GM21526 (cell line): ENCODE measurements around the gene PDZD2.
"Not testable (repeated sequence)": the region's sequence is repeated elsewhere in the genome, so short reads cannot be mapped to it uniquely, and the experiment has no call there.

Experiments used
- ATAC-seq: cut with Tn5 transposase; IDR thresholded peaks from one replicate; pipeline ENCODE4 v1.9.1; 2021; ENCODE audit warnings: moderate library complexity; ENCODE audit not compliant: unreplicated experiment, low FRiP score

Gene PDZD2

DNA sequence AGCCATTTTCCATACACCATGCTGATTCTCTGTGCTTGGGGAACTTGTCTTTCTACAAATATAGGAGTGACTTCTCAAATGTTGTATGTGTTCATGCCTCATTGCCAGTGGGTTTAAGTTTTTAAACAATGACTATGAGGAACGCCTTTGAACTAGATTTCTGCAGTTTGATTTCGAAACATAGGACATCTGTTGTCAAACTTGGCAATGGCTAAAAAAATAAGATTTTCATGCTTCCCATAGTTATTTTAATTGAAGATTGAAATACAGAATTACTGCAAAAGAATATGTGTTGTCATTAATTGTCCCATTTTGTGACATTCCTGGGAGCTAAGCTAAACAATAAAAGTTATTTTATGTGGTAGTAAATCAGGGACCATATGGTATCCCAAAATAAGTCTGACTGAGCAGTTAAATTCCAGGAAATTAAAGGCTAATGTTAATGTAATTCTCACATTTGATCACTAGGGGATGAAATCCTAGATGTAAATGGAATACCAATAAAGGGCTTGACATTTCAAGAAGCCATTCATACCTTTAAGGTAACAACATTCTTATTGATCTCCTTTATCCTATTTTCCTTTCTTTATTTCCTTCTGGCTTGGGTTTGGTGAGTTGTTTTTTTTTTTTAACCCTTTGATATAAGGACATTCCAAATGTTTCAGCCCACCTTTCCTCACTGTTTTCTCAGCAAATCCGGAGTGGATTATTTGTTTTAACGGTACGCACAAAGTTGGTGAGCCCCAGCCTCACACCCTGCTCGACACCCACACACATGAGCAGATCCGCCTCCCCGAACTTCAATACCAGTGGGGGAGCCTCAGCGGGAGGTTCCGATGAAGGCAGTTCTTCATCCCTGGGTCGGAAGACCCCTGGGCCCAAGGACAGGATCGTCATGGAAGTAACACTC, 418.5 kb downstream of the PDZD2 start:
- ATAC-seq = no peak

DNA sequence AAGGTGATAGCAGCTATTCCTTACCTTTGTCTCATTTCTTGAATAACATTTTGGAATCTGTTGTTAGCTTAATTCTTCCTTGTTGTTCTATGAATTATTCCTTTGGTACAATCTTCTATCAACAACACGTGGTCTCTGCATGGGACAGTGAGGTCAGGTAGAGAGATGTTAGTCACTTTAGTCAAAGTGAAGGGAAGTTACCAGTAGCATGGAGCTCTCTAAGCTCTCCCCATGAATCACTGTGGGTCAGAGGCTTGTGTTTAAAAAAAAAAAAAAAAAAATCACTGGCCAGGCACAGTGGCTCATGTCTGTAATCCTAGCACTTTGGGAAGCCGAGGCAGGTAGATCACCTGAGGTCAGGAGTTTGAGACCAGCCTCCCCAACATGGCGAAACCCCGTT, 419.2 kb downstream of the PDZD2 start:
- no peak for ATAC-seq

DNA sequence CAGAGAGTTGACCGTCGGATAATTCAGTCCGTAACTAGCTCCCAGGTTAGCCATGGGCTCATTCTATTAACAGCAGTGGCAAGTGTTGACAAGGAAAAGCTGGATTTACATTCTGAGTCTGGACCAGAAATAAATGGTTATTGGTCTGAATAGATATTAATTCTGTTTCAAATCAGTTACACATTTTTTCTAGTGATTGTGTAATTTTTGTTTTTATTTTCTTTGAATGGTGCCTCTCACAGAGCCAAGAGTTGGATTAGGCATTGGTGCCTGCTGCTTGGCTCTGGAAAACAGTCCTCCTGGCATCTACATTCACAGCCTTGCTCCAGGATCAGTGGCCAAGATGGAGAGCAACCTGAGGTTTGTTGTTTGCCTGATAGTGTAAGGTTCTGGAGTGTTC, 420.1 kb downstream of the PDZD2 start:
- ATAC-seq = no peak

DNA sequence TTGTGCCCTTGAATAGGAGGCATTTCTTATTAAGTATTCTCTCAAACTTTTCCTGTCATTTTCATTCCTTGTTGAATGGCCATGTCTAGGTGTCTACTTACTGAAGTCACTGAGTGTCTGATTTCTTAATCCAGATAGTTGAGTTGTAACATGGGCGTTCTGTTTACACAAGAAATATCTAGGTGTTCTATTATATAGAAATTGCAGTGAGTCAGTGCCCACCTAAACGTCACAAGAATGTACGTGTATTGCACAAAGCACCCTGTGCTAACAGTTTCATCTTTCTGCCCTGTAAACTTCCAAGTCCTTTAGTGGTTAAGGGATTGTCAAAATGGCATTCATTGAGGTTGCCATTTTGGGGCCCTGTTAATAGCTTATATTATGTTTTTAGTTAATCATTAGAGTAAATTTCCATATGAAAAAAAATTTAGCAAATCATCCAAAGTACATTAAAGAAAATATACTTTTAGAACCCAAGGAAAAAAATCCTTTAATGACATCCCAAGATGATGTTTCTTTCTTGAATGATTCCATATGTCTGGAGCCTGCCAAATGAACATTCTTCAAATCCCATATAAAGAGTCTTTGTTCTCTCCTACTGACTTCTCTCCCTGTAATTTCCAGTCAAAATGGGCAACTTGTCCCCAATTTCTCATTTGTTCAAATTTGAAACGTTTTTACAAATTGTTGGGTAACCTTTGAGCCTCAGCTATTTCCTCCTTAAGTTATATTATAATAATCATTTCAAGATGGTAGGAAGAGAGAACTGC, 421.0 kb downstream of the PDZD2 start:
- ATAC-seq = no peak

DNA sequence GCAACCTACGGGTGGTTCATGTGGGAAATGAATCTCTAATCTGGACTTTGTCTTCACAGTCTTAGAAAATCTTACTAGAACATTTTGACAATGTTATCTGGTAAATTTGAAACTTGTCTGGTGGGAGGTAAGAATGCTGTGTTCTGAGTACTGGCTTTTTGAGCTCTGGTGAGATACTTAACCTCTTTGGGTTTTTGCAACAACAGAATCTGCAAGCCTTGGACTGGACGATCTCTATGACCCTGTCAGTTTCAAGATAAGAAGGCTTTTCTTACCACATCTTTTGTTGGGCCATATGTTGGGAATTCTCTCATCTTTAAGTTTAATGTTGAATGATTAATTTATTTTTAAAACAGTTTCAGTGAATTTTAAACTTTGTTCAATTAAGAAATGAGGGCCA, 422.3 kb downstream of the PDZD2 start:
- no peak for ATAC-seq

DNA sequence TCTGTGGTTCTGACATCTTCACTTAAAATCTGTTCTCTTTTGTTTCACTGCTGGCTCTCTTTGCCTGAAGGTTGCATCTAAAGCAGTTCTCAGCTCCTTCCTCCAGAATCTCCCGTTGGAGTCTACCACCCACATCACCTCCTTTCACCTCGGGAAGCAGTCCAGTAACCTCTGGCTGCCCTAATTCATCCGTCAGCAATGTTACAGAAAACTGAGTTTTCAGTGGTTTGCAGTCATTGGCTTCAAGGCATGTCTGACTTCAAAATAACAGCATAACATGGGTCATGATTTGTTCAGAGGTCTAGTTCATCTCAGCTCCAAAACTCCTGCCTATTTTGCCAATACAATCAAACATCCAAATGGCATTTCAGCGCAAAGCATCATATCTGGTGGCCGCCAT, 427.5 kb downstream of the PDZD2 start:
- no peak for ATAC-seq

DNA sequence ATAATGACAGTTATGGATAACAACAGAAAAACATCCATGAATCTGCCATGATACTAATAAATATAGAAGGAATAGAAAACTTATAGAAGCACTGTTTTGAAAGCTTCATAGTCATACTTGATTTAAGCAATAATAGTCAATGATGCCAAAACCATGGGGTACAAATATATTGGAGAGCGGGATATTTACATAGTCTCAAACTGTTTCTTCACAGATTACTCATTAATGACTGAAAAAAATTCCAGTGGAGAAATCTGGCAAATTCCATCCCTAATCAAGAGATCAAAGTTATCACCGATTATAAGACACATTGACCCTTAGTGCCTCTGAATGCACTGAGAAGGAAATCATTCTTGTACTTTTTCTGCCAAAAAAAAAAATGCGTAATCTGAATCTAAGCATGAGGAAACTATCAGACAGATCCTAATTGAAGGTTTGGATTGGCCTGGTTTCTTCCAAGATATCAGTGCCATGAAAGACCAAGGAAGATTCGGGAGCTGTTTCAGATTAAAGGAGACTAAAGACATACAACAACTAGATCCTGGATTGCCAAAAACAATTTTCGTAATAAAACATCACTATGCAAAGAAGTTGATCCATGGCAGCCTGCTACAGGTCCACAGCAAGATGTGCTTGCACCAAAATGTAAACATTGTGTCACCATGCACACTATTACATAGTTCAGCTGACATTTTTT, 429.0 kb downstream of the PDZD2 start:
- no peak for ATAC-seq

DNA sequence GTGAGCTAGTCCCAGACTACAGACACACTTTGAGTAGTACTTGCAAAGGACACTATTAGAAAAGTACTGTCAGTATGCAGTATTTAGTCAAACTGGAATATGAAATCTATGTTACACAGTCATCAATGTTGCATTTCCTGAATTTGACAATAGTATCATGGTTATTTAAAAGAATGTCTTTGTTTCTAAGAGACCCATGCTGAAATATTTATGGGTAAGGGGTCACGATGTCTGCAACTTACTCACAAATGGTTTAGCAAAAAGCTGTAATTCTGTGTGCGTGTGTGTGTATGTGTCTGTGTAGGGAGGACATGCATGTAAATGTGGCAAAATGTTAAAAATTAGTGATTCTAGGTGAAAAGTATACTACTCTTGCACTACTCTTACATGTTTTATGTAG, 429.6 kb downstream of the PDZD2 start:
- no peak for ATAC-seq

DNA sequence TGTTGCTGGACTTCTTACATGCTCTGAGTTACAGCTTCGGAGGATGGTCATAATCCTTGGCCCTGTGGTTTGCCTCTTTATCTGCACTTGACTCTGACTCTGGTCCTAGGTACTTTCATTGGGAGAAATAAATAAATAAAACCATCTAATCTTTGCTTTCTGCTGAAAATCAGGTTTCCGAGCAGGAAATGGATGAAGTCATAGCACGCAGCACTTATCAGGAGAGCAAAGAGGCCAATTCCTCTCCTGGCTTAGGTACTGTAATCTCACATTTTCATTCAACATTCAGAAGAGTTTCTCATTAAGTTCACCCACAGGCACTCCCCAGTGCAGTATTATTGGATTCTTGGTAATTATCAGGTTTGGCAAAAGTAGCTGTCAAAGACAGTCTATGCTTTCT, 430.5 kb downstream of the PDZD2 start:
- no peak for ATAC-seq

DNA sequence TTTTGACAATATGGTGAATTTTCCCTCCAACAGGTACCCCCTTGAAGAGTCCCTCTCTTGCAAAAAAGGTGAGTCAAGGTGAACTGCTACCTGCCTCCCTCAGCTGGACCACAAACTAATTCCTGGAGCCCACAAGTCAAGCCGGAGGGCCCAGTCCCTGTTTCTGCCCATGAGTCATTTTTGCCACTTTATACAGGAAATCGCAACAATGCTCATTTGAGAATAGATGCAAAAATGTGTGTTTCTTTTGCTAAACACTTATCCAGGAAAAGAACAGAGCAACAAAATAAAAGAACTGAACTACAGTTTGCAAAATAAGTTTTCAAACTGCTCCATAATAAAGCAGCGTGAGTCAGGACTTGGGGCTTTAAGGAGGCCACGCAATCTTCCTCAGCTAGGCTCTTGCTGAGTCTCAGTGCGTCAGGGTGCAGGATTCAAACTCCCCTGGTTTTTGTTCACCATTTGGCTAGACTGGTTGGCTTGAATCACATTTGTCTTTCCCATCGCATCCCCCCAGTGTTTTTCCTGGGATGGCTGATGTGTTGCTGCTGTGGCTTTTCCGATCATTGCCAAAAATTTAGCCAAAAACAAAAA, 432.5 kb downstream of the PDZD2 start:
- no peak for ATAC-seq

DNA sequence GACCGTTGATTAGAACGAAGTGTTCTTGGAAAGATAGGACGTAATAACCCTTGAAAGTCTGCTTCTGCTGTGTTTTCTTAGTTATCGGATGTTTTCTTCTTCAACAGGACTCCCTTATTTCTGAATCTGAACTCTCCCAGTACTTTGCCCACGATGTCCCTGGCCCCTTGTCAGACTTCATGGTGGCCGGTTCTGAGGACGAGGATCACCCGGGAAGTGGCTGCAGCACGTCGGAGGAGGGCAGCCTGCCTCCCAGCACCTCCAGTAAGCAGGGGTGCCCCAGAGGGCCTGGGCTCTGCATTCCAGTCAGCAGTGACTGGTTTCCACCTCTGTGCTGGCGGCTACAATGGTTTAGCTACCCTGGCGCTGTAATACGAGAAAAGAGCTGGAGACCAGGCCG, 433.1 kb downstream of the PDZD2 start:
- ATAC-seq = no peak

DNA sequence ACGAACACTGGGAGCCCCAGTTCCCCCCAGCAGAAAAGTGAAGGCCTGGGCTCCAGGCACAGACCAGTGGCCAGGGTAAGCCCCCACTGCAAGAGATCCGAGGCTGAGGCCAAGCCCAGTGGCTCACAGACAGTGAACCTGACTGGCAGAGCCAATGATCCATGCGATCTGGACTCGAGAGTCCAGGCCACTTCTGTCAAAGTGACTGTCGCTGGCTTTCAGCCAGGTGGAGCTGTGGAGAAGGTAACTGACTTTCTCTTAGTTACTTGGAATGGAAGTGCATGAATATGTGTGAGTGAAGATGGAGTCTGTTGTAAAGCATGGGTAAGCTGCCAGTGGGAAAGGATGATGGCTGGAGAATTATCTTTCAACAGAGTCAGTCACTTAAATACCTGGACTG, 435.5 kb downstream of the PDZD2 start:
- no peak for ATAC-seq

DNA sequence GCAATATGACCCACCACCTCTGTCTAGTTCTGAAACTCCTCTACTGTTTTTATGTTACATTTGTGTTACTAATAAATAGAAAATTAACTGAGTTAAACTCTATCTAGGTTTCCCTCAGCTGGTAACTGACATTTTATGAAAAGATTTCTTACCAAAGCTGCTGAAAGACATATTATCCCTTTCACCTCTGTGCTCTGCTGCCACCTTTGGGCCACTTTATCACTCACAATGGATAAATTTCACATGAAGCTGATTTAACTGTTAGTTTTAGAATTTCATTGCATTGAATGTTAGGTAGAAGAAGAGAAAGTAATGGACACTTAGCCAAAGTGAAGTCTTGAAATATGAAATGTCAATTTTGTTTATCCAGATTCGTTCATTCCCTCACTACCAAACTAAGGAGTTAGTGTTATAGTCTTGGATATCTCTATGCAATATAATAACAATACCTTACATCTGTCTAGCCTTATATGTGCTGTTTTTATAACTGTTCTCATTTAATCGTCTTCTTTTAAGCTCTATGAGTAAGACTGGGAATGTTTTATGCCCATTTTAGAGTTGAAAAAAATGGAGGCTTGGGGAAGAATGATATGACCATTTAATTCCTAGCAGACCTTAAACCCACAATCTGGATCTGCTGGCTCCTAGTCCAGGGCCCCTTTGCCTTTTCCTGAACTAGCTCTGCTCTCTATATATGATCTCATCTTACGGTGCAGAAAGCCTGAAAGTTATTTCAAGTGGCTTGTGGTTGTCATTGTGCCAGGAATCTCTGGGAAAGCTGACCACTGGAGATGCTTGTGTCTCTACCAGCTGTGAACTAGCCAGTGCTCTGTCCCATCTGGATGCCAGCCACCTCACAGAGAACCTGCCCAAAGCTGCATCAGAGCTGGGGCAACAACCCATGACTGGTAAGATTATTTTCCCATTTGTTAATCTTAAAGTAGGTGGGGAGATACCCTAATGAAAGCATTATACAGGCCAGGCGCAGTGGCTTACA, 438.1 kb downstream of the PDZD2 start:
- no peak for ATAC-seq

DNA sequence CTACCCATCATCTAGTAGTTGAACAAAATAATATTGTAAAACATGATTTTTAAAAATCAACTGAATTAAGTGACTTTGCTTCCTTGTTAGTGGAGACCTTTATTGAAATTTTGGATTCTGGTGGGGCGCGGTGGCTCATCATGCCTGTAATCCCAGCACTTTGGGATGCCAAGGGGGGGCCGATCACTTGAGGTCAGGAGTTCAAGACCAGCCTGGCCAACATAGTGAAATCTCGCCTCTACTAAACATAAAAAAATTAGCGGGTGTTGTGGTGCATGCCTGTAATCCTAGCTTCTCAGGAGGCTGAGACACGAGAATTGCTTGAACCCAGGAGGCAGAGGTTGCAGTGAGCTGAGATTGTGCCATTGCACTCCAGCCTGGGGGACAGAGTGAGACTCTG, 439.9 kb downstream of the PDZD2 start:
- not testable (repeated sequence) for ATAC-seq

DNA sequence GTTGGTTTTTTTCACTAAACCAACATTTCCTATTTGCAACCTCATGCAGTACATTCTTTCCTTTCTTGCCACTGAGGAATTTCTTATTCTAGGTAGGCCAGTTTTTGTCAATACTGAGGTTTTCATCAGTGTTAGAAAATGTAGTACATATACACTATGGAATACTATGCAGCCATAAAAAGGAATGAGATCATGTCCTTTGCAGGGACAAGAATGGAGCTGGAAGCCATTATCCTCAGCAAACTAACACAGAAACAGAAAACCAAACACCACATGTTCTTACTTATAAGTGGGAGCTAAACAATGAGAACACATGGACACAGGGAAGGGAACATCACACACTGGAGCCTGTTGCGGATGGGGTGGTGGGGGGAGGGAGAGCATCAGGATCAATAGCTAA, 441.6 kb downstream of the PDZD2 start:
- not testable (repeated sequence) for ATAC-seq

DNA sequence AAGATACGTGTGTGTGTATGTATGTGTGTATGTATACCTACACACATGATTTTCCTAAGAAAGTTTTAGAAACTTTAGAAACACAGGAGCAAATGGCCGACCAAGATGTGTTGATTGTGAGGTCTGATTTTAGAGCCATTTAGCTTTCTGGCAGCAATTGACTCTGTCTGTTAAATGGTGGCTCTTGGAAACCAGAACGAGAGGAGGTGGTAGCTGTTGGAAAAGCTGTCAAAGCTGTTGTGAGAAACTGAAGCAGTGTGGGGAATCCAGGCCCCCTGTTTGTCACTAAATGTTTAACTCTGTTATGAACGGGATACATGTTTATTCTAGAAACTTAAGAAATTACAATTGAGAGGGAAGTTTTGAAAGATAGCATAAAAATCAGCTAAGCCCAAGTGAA, 443.8 kb downstream of the PDZD2 start:
- no peak for ATAC-seq

DNA sequence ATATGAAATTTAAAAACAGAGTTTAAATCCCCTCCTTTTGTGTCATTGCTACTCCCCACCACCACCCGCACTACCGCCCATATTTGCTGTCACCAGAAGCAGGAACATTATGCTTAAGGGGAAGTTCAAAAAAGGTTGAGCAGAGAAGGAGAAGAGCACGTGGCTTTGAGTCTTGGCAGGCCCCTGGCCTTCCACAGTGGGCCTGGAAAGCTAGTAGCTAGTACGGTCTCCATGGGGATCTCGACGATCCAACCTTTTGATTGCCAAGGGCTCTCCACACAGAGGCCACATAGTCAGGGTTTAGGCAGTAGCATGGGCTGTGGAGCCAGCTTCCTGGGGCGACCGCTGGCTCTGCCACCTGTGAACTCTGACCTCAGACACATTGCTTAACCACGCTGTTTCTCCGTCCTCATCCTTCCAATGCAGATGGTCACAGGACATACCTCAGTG, 445.1 kb downstream of the PDZD2 start:
- no peak for ATAC-seq

DNA sequence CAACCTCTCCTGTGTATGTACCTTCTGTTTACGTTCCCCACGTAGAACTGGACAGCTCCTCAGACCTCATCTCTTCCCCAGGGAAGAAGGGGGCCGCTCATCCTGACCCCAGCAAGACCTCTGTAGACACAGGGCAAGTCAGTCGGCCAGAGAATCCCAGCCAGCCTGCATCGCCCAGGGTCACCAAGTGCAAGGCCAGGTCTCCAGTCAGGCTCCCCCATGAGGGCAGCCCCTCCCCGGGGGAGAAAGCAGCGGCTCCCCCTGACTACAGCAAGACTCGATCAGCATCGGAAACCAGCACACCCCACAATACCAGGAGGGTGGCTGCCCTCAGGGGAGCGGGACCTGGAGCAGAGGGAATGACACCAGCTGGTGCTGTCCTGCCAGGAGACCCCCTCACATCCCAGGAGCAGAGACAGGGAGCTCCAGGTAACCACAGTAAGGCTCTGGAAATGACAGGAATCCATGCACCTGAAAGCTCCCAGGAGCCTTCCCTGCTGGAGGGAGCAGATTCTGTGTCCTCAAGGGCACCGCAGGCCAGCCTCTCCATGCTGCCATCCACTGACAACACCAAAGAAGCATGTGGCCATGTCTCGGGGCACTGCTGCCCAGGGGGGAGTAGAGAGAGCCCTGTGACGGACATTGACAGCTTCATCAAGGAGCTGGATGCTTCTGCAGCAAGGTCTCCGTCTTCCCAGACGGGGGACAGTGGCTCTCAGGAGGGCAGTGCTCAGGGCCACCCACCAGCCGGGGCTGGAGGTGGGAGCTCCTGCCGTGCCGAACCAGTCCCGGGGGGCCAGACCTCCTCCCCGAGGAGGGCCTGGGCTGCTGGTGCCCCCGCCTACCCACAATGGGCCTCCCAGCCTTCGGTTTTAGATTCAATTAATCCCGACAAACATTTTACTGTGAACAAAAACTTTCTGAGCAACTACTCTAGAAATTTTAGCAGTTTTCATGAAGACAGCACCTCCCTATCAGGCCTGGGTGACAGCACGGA, 448.5 kb downstream of the PDZD2 start:
- ATAC-seq = no peak
